H1 (cell line): Measurements from ENCODE around the gene SPAG16. TPM values are rescaled to one million over a fixed set of nuclear protein-coding genes. Genes with fewer than 3 reads are reported as not detected.
A peak's percentile ranks its signal among the peaks of the same experiment; 100 is the strongest.

Experiments
- CTCF ChIA-PET: fragments of 300-600 bp; sonication (Branson Sonifier 250); formaldehyde crosslinking; loops from one replicate; lab custom pipeline; 2021; ENCODE audit not compliant: partially characterized antibody; lab: Charles Lee
- POLR2A ChIA-PET: fragments of 300-600 bp; sonication (Branson Sonifier 250); formaldehyde crosslinking; loops from one replicate; lab custom pipeline; 2021; ENCODE audit warnings: inconsistent platforms; ENCODE audit not compliant: partially characterized antibody; lab: Charles Lee
- DNase-seq, 2 experiments: peaks; one replicate each; pipeline versions ENCODE4 v3.0.0 to v3.0.0-alpha.2; 2010 to 2022; ENCODE audit warnings: low spot score in 2 of 2, low read depth in 1 of 2, mixed read lengths in 1 of 2
- FAIRE-seq: peaks from 2 replicates; lab custom pipeline; 2011; peaks lifted over from hg19 to GRCh38; lab: Jason Lieb, UNC
- H2AFZ ChIP-seq: 2 replicates; pipeline ENCODE4 v1.8.1; 2012; ENCODE audit warnings: low read length, inconsistent platforms
- H2AK5ac ChIP-seq: 2 replicates; pipeline ENCODE4 v1.6.1; 2013; ENCODE audit warnings: low read depth, low read length
- H2BK120ac ChIP-seq: replicated peaks from 2 replicates; pipeline ENCODE3; 2013; ENCODE audit warnings: low read depth, low read length, inconsistent platforms
- H2BK12ac ChIP-seq: 2 replicates; pipeline ENCODE4 v1.6.1; 2013; ENCODE audit warnings: low read depth, low read length
- H2BK15ac ChIP-seq: 2 replicates; pipeline ENCODE4 v1.6.1; 2013; ENCODE audit warnings: low read length
- H2BK20ac ChIP-seq: 2 replicates; pipeline ENCODE4 v1.6.1; 2013; ENCODE audit warnings: low read length
- H2BK5ac ChIP-seq: 2 replicates; pipeline ENCODE4 v1.6.1; 2013; ENCODE audit warnings: low read depth, low read length
- H3K14ac ChIP-seq: 2 replicates; pipeline ENCODE4 v1.6.1; 2013; ENCODE audit warnings: inconsistent platforms; ENCODE audit not compliant: insufficient read length
- H3K18ac ChIP-seq: 2 replicates; pipeline ENCODE4 v1.6.1; 2013; ENCODE audit warnings: low read length; ENCODE audit errors: extremely low read depth
- H3K23ac ChIP-seq: 2 replicates; pipeline ENCODE4 v1.6.1; 2013; ENCODE audit warnings: inconsistent platforms; ENCODE audit not compliant: insufficient read length
- H3K23me2 ChIP-seq: 2 replicates; pipeline ENCODE4 v1.6.1; 2013; ENCODE audit warnings: low read depth, low read length
- H3K27ac ChIP-seq: 2 replicates; pipeline ENCODE4 v1.6.1; 2011; ENCODE audit warnings: low read depth, low read length, inconsistent platforms
- H3K27me3 ChIP-seq, 4 experiments: replicated peaks in 1 of 4; 1 replicate in 1 of 4; 2 replicates in 3 of 4; pipeline versions ENCODE4 v1.6.1 to v1.8.1; 2011 to 2013; ENCODE audit warnings: low read length in 3 of 4, mild to moderate bottlenecking in 3 of 4, inconsistent platforms in 2 of 4, mixed read lengths in 2 of 4, moderate library complexity in 1 of 4; ENCODE audit not compliant: control insufficient read depth in 3 of 4, insufficient read depth in 3 of 4; ENCODE audit errors: extremely low read depth in 1 of 4
- H3K36me3 ChIP-seq, 4 experiments: 2 replicates each; pipeline versions ENCODE4 v1.6.1 to v1.8.1; 2011 to 2013; ENCODE audit warnings: mild to moderate bottlenecking in 4 of 4, low read length in 3 of 4, moderate library complexity in 2 of 4, control low read depth in 1 of 4, inconsistent platforms in 1 of 4; ENCODE audit not compliant: insufficient read depth in 4 of 4, control insufficient read depth in 2 of 4
- H3K4ac ChIP-seq: replicated peaks from 2 replicates; pipeline ENCODE3; 2013; ENCODE audit warnings: low read length, low read depth, mixed read lengths, inconsistent platforms; ENCODE audit not compliant: insufficient read length
- H3K4me1 ChIP-seq, 4 experiments: replicated peaks in 1 of 4; 1 replicate in 1 of 4; 2 replicates in 3 of 4; pipeline versions ENCODE4 v1.6.1 to v1.8.1; 2011 to 2013; ENCODE audit warnings: low read length in 3 of 4, inconsistent platforms in 2 of 4, mixed read lengths in 1 of 4; ENCODE audit not compliant: insufficient read depth in 4 of 4, control insufficient read depth in 3 of 4
- H3K4me2 ChIP-seq, 2 experiments: 2 replicates each; pipeline versions ENCODE4 v1.6.1 to v1.8.1; 2011 to 2013; ENCODE audit warnings: low read depth in 2 of 2, low read length in 2 of 2, control low read depth in 1 of 2, inconsistent platforms in 1 of 2, mild to moderate bottlenecking in 1 of 2; ENCODE audit not compliant: insufficient read depth in 1 of 2
- H3K4me3 ChIP-seq, 4 experiments: fragments of 200-600, 300-600 bp in 1 of 4; sonication (generic), shearing (Covaris generic), sonication (Bioruptor Twin) in 1 of 4; 2 replicates each; pipeline versions ENCODE4 v1.5.1 to v1.8.1; 2011 to 2016; ENCODE audit warnings: low read length in 4 of 4, low read depth in 3 of 4, control low read depth in 2 of 4, inconsistent platforms in 2 of 4, mild to moderate bottlenecking in 2 of 4, mixed read lengths in 1 of 4, moderate library complexity in 1 of 4; ENCODE audit not compliant: insufficient read depth in 2 of 4; ENCODE audit errors: extremely low read depth in 1 of 4
- H3K56ac ChIP-seq: replicated peaks from 2 replicates; pipeline ENCODE3; 2013; ENCODE audit warnings: low read depth, mild to moderate bottlenecking, mixed read lengths, low read length, inconsistent platforms; ENCODE audit not compliant: insufficient read length
- H3K79me1 ChIP-seq: 2 replicates; pipeline ENCODE4 v1.6.1; 2013; ENCODE audit warnings: low read depth, low read length, control low read depth
- H3K79me2 ChIP-seq, 2 experiments: 2 replicates each; pipeline versions ENCODE4 v1.6.1 to v1.8.1; 2012 to 2013; ENCODE audit warnings: low read length in 2 of 2, mild to moderate bottlenecking in 2 of 2, inconsistent platforms in 1 of 2; ENCODE audit not compliant: insufficient read depth in 2 of 2, control insufficient read depth in 1 of 2
- H3K9ac ChIP-seq, 4 experiments: replicated peaks in 1 of 4; 1 replicate in 1 of 4; 2 replicates in 3 of 4; pipeline versions ENCODE4 v1.6.1 to v1.8.1; 2011 to 2013; ENCODE audit warnings: low read depth in 3 of 4, low read length in 3 of 4, control low read depth in 2 of 4, mild to moderate bottlenecking in 2 of 4, moderate library complexity in 2 of 4, inconsistent platforms in 1 of 4; ENCODE audit errors: extremely low read depth in 1 of 4
- H3K9me3 ChIP-seq, 2 experiments: 2 replicates each; pipeline versions ENCODE4 v1.6.1 to v1.8.1; 2012 to 2013; ENCODE audit warnings: mild to moderate bottlenecking in 2 of 2, moderate library complexity in 2 of 2, control low read depth in 1 of 2, inconsistent platforms in 1 of 2, low read depth in 1 of 2, low read length in 1 of 2, mixed read lengths in 1 of 2; ENCODE audit not compliant: insufficient read depth in 2 of 2
- H4K20me1 ChIP-seq, 2 experiments: replicated peaks in 1 of 2; 2 replicates each; pipeline versions ENCODE3 to v1.8.1; 2011 to 2013; ENCODE audit warnings: inconsistent platforms in 2 of 2, low read length in 2 of 2, mild to moderate bottlenecking in 1 of 2; ENCODE audit not compliant: insufficient read depth in 2 of 2, control insufficient read depth in 1 of 2
- H4K5ac ChIP-seq: 2 replicates; pipeline ENCODE4 v1.6.1; 2013; ENCODE audit warnings: low read length, low read depth, mixed read lengths, inconsistent platforms; ENCODE audit not compliant: insufficient read length
- H4K8ac ChIP-seq: 2 replicates; pipeline ENCODE4 v1.8.0; 2013; ENCODE audit warnings: mild to moderate bottlenecking, moderate library complexity, low read length, inconsistent platforms; ENCODE audit not compliant: insufficient read depth; ENCODE audit errors: extremely low read depth
- H4K91ac ChIP-seq: replicated peaks from 2 replicates; pipeline ENCODE3; 2013; ENCODE audit warnings: low read length, mixed read lengths, inconsistent platforms; ENCODE audit not compliant: insufficient read length
- BCL11A ChIP-seq, 2 experiments: IDR thresholded peaks; one replicate each; pipeline ENCODE4 v1.6.1; 2011; ENCODE audit warnings: low read depth in 2 of 2, low read length in 2 of 2, mild to moderate bottlenecking in 2 of 2
- CEBPB ChIP-seq: IDR thresholded peaks from 2 replicates; pipeline ENCODE4 v1.6.1; 2012; ENCODE audit warnings: low read depth, low read length
- FOSL1 ChIP-seq: IDR thresholded peaks from 2 replicates; pipeline ENCODE4 v1.6.1; 2011; ENCODE audit warnings: mild to moderate bottlenecking, low read depth, low read length, moderate library complexity; ENCODE audit not compliant: insufficient read depth
- GTF2F1 ChIP-seq: IDR thresholded peaks from 2 replicates; pipeline ENCODE4 v1.6.1; 2012; ENCODE audit warnings: low read depth, low read length, improper control_type of control experiment, borderline replicate concordance
- RXRA ChIP-seq: IDR thresholded peaks from 2 replicates; pipeline ENCODE4 v1.6.1; 2011; ENCODE audit warnings: low read depth, mild to moderate bottlenecking, low read length, moderate library complexity; ENCODE audit not compliant: insufficient read depth
- SP2 ChIP-seq: IDR thresholded peaks from 2 replicates; pipeline ENCODE4 v1.6.1; 2012; ENCODE audit warnings: mild to moderate bottlenecking, low read length, inconsistent platforms
- SRF ChIP-seq: IDR thresholded peaks from 2 replicates; pipeline ENCODE4 v1.6.1; 2011; ENCODE audit warnings: mild to moderate bottlenecking, low read depth, low read length, moderate library complexity
- TAF7 ChIP-seq: optimal IDR thresholded peaks from 2 replicates; pipeline ENCODE3; 2011; ENCODE audit warnings: low read depth, mild to moderate bottlenecking, inconsistent platforms, low read length, moderate library complexity, borderline replicate concordance
- TBP ChIP-seq: IDR thresholded peaks from 2 replicates; pipeline ENCODE4 v1.6.1; 2011; ENCODE audit warnings: low read depth, low read length, improper control_type of control experiment
- TCF12 ChIP-seq: IDR thresholded peaks from 2 replicates; pipeline ENCODE4 v1.6.1; 2011; ENCODE audit warnings: low read depth, mild to moderate bottlenecking, low read length
- YY1 ChIP-seq: IDR thresholded peaks from 2 replicates; pipeline ENCODE4 v1.6.1; 2011; ENCODE audit warnings: low read depth, mild to moderate bottlenecking, low read length
- WGBS, 2 experiments: shearing (Covaris generic) in 1 of 2; methylation state at CpG; one replicate each; pipeline versions ENCODE4 v1.1.6 to v1.1.7; 2013 to 2015; ENCODE audit warnings: low lambda C conversion rate in 2 of 2, mixed read lengths in 2 of 2, inconsistent platforms in 1 of 2, low coverage in 1 of 2, missing lambda C conversion rate in 1 of 2; ENCODE audit not compliant: insufficient replicate concordance in 2 of 2, insufficient coverage in 1 of 2, insufficient read length in 1 of 2; ENCODE audit errors: extremely low coverage in 1 of 2, missing lambda C conversion rate in 1 of 2; 5-methylcytosine and 5-hydroxymethylcytosine counted together
- polyA plus RNA-seq, 7 experiments: library from polyadenylated mRNA; depleted of rRNA in 3 of 7; stranded (reverse) in 5 of 7; unstranded in 2 of 7; fragments of >200 nt in 5 of 7; fragments of 200-250 nt in 2 of 7; gene quantifications; 1 replicate in 5 of 7; 2 replicates in 1 of 7; 4 replicates in 1 of 7; pipeline versions ENCODE4 v1.2.1 to v1.2.3, GENCODE V29; 2011 to 2013; ENCODE audit warnings: missing spikeins in 2 of 7, mixed read lengths in 2 of 7
- total RNA-seq: library from RNA; stranded (reverse); fragmentation: NEBNext Ultra II Directional; extraction: Animal tissue kit (Norgen Biotek cat#: 25700); gene quantifications from 2 replicates; pipeline ENCODE4 v1.2.1, GENCODE V29; 2021

SPAG16 gene
- total and polyA plus RNA-seq, 2 of the 8 experiments (the other 6 are each of a cell fraction or from before 2014, with no cell fraction given): 6.0 to 14.9 TPM

GRCh38 chr2:213271947-213272346 is 12.3 kb upstream of the SPAG16 start:
- no peaks in the 10 kb centered on the region for H3K79me1 ChIP-seq
- H3K27me3 ChIP-seq: no peaks in the 10 kb centered on the region
- no peak overlapping the region for H3K4ac ChIP-seq
- H4K91ac ChIP-seq: no peak overlapping the region
- H3K4me3 ChIP-seq: no peak overlapping the region
- H3K18ac ChIP-seq: no peak overlapping the region
- H2AK5ac ChIP-seq: no peak overlapping the region
- DNase-seq (no peak), FAIRE-seq (no peak)
- no peak overlapping the region for H2BK120ac ChIP-seq
- H3K9ac ChIP-seq: no peak overlapping the region
- H2BK5ac ChIP-seq: no peak overlapping the region
- H4K20me1 ChIP-seq: no peaks in the 10 kb centered on the region
- H2AFZ ChIP-seq: 0 out of 2 replicates have a peak overlapping the region, but pooled peaks have one; percentile 85
- H4K8ac ChIP-seq: no peak overlapping the region
- H3K79me2 ChIP-seq: no peaks in the 10 kb centered on the region
- no peak overlapping the region for H3K23ac ChIP-seq
- no peak overlapping the region for H4K5ac ChIP-seq
- no peak overlapping the region for H3K56ac ChIP-seq
- WGBS, 2 experiments: 96% methylated on average over 1 of the region's 1 CpG; no CpG with 5 or more reads in 1 of the 2 experiments
- H2BK15ac ChIP-seq: no peak overlapping the region
- ChIA-PET CTCF (no interaction called here), POLR2A (interaction anchor here (1.5 kb wide), 1 partner anchor 12 kb away, joined by 3 read pairs; the partner anchor contains the start of gene SPAG16)
- H3K14ac ChIP-seq: no peak overlapping the region
- H3K9me3 ChIP-seq: no peaks in the 10 kb centered on the region
- H3K4me1 ChIP-seq: no peaks in the 10 kb centered on the region
- no peak overlapping the region for H2BK20ac ChIP-seq
- no peaks in the 10 kb centered on the region for H3K36me3 ChIP-seq
- no peak overlapping the region for H3K4me2 ChIP-seq
- H3K23me2 ChIP-seq: no peaks in the 10 kb centered on the region
- H3K27ac ChIP-seq: no peak overlapping the region
- H2BK12ac ChIP-seq: no peak overlapping the region
- TF ChIP-seq RXRA (no peak), CEBPB (no peak), SP2 (no peak), TBP (no peak), YY1 (no peak), BCL11A (IDR thresholded peaks at IDR 0.05; ENCODE audit: low read depth in 2 of 2, low read length in 2 of 2) (no peak), TCF12 (no peak), FOSL1 (no peak), SRF (no peak), TAF7 (no peak), GTF2F1 (no peak)
